NCI-H1930 (cell line): Measurements from ENCODE around the gene KCNMA1.
"Not testable (repeated sequence)": the region's sequence is repeated elsewhere in the genome, so short reads cannot be mapped to it uniquely, and the experiment has no call there.

ENCODE experiments used
- DNase-seq, 2 experiments: peaks; one replicate each; lab custom pipeline; 2025; lab: John Stamatoyannopoulos, UW

KCNMA1 gene

GRCh38 chr10:77532068-77532467, 105.5 kb downstream of the KCNMA1 start:
- no peak for DNase-seq

GRCh38 chr10:77531441-77532001, 106.1 kb downstream of the KCNMA1 start:
- no peak for DNase-seq

- DNase-seq, result no peak
Observed at GRCh38 chr10:77530011-77530410, 107.6 kb downstream of the KCNMA1 start.

GRCh38 chr10:77529050-77529576, 108.5 kb downstream of the KCNMA1 start:
- no peak for DNase-seq

- no peak for DNase-seq
Observed at GRCh38 chr10:77527839-77528238, 109.8 kb downstream of the KCNMA1 start.

GRCh38 chr10:77526868-77527617, 110.6 kb downstream of the KCNMA1 start:
- no peak for DNase-seq

- no peak for DNase-seq
Observed at GRCh38 chr10:77524281-77524711, 113.3 kb downstream of the KCNMA1 start.

GRCh38 chr10:77522268-77522809, 115.3 kb downstream of the KCNMA1 start:
- DNase-seq, result no peak

- no peak for DNase-seq
Observed at GRCh38 chr10:77520995-77521394, 116.6 kb downstream of the KCNMA1 start.

GRCh38 chr10:77520290-77520689, 117.3 kb downstream of the KCNMA1 start:
- no peak for DNase-seq

- not testable (repeated sequence) for DNase-seq
Observed at GRCh38 chr10:77519791-77520190, 117.8 kb downstream of the KCNMA1 start.

GRCh38 chr10:77518910-77519274, 118.7 kb downstream of the KCNMA1 start:
- no peak for DNase-seq

GRCh38 chr10:77518241-77518909, 119.2 kb downstream of the KCNMA1 start:
- no peak for DNase-seq

GRCh38 chr10:77516575-77516974, 121.0 kb downstream of the KCNMA1 start:
- DNase-seq, result no peak

- no peak for DNase-seq
Observed at GRCh38 chr10:77514870-77515269, 122.7 kb downstream of the KCNMA1 start.

GRCh38 chr10:77513781-77514331, 123.8 kb downstream of the KCNMA1 start:
- DNase-seq, result no peak

GRCh38 chr10:77513220-77513619, 124.4 kb downstream of the KCNMA1 start:
- no peak for DNase-seq

GRCh38 chr10:77512219-77512578, 125.4 kb downstream of the KCNMA1 start:
- DNase-seq, result no peak

- DNase-seq, result no peak
Observed at GRCh38 chr10:77511498-77512218, 126.0 kb downstream of the KCNMA1 start.

- DNase-seq, result no peak
Observed at GRCh38 chr10:77510695-77511094, 126.9 kb downstream of the KCNMA1 start.

- DNase-seq, result no peak
Observed at GRCh38 chr10:77510294-77510693, 127.3 kb downstream of the KCNMA1 start.

GRCh38 chr10:77509391-77509790, 128.2 kb downstream of the KCNMA1 start:
- DNase-seq, result no peak
